IPS DF 4.7 (cell line): ENCODE data around the gene SPART.
"Not testable (repeated sequence)": the region's sequence is repeated elsewhere in the genome, so short reads cannot be mapped to it uniquely, and the experiment has no call there.

Experiments used
- DNase-seq: peaks from one replicate; pipeline ENCODE4 v3.0.0-alpha.2; 2013; ENCODE audit warnings: low spot score; ENCODE audit errors: extremely low read depth

SPART gene

DNA sequence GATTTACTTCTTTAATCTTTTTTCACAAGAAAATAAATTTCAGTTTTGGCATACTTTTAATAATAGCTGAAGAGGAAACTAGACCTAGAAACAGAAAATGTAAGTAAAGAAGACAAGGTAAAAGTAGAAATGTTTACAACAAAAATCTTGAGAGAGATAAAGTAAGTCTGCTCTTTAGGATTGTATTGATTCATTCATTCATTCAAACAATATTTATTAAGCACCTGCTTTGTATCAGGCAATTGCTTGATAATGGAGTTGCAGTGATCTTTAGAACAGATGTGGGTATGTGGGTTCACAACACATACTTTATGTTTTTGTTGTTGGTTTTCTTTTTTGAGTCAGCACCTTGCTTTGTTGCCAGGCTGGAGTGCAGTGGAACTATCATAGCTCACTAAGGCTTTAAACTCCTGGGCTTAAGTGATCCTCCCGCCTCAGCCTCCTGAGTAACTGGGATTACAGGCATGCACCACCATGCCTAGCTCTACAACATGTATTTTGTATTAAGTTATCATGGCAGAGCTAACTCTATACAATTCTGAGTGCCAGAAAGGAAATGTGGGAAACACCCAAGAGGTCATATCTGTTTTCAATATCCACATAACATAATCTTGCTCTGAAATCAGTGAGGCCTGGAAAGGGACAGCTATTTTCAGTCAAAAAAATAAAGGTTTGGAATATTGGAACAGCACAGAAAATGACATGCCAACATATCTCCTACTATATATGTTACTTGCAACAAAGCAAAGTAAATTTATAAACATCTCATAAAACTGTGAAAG is 8.8 kb upstream of the SPART start:
- DNase-seq = no peak

- DNase-seq = no peak
These were observed 6.8 kb upstream of the SPART start for GRCh38 chr13:36353001-36353400.

GRCh38 chr13:36352350-36352749 is 6.2 kb upstream of the SPART start:
- no peak for DNase-seq

- DNase-seq = no peak
These were observed 1.5 kb upstream of the SPART start for GRCh38 chr13:36347531-36348210.

DNA sequence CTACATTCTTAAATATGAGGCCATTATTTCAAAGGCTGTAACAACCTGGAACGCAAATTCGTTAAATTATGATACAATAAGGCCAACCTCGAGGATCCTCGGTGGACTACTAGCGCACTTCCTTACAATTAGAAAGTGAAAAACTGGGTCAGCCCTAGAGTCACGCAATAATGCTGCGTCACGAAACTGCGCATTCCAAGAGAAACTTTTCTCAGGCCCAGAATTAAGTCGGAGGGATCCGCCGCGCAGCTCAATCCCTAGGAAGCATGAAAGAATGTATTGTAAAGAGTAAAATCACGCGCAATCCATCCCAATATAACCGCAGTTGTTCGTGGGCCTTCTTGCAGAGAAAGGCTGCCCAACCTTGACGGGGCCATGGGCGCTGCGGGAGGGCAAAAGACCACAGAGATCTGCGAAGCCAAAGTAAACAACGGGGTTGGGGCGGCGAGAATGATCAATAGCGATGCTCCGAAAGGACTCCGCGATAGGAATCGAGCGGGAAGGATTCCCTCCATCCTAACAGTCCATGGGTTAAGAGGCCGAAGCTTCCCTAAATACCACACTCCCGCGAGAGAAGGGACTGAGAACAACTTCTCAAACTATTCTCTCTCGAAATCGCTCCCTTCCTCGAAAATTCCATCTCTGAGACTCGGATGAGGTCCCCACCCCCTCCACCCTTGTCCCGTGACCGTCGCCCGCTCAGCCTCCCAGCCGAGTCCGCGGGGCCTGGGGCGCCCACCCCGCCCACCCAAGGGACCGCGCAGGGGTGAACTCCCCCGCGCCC is 564 bp downstream of the SPART start:
- no peak for DNase-seq

- DNase-seq = no peak
These were observed 1.2 kb downstream of the SPART start for GRCh38 chr13:36344886-36345437.

DNA sequence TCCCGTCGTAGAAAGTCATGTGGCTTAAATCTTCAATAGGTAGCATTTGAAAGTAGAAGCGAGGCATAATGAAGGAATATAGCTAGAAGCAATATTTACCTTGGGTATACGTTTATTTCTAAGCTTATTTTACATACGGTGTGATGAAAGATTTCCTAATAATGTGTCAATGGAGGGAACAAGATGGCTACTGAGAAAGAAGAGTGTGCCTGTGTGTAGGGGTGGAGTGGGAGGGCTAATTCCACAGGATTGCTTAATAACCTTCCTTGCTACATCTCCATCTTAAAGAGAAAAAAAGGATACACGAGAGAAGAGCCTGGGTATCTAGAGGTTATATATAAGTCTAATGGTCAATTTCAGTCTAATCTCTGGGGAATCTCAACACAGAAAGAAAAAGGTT is 2.0 kb downstream of the SPART start:
- DNase-seq = no peak

GRCh38 chr13:36343766-36344165 is 2.4 kb downstream of the SPART start:
- DNase-seq = no peak

DNA sequence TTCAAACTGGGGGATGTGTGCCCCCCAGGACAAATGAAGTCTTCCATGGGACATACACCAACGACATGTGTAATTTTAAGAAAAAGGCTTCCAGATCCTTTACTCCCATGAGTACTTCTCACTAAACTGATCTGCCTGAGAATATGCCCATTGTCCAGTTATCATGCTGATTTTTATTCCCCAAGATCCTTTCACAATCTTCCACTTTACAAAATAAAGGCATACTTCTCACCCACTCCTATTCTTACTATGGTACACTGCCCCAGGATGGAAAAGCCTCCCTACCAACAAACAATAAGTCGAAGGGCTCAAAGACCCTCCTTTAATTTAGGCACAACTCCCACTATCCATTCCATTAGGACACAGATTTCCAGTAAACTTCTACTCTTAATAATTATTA is 3.5 kb downstream of the SPART start:
- no peak for DNase-seq

DNA sequence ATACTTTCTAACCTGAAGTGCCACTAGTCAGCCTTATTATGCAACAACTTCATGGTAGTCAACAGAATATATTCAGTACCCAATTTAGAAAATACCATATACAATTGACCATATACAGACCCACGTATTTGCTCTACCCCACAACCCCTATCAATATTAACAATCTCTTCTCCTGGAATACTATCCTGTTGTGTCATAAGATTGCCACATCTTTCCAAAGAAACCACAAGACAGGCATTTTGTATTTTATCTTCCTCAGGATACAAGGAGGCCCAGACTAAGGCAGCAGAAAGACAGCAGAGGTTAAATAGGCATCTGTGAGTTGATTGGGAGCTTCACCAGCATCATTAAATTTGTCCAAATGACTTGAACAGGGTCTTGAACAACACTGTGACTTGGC is 4.5 kb downstream of the SPART start:
- DNase-seq = no peak

GRCh38 chr13:36339600-36340155 is 6.5 kb downstream of the SPART start:
- DNase-seq = no peak

DNA sequence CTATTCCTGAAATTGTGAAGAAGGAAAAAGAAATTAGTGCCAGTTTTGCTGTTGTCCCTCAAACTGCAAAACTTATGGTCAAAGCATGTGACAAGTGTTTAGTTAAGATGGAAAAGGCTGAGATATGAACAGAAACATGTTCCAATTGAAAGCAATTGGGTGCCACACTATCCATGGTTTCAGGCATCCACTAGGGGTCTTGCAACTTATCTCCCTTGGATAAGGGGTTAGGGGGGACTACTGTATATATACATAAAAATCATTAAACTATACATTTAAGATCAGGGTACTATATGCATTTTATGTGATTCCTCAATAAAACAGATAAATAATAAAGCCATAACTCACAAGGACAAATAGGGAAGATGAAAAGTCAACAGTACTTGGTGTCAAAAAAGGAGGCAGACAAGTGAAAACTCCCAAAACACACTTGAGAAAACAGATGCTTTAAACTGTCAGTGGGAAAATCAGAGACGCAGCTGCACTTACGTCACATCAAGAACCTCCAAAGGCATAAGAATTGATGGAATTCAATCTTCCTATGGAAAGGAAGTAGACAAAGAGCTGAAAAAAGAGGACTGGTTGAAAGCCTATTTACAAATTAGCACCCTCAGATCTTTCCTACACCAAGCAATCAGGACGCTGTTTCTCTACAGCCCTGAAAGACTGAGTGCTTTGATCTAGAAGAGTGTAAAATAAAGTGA is 8.1 kb downstream of the SPART start:
- no peak for DNase-seq

GRCh38 chr13:36332986-36333385 is 13.2 kb downstream of the SPART start:
- no peak for DNase-seq

- not testable (repeated sequence) for DNase-seq
These were observed 13.9 kb downstream of the SPART start for GRCh38 chr13:36332255-36332654.

DNA sequence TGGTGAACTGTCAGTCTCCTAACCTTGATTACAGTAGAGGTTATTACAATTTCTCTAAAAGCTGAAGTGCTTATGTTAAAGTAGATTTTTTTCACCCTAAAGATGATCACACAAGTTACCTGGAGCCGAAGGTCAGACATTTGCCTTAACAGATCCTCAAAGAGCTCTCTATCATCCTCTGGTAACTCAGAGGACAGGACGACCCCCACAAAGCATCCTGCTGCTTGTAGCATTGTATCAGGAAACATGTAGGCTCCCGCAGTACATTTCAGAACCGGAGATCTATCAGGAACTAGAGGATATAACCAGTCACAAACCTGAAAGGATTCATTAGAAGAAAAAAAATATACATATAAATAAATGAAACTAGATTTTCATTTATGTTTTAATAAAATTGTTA is 14.9 kb downstream of the SPART start:
- DNase-seq = no peak

DNA sequence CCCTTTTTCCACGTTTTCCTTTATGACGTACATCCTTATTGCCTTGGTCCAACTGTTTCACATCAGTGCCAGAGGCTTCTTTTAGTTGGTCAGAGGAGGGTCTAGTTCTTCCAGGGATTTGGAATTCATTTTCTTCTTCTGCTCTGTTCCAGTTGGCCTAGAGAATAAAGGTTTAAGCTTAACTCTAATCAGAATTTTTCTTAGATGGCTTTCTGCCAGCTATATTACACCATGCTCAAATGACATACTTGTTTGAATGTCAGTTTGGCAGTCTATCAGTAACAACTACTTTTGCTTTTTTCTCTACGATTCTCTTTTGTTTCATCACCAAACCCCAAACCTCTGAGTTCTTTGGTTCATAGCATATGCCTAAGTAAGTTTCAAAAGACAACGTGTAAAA is 16.8 kb downstream of the SPART start:
- DNase-seq = no peak

DNA sequence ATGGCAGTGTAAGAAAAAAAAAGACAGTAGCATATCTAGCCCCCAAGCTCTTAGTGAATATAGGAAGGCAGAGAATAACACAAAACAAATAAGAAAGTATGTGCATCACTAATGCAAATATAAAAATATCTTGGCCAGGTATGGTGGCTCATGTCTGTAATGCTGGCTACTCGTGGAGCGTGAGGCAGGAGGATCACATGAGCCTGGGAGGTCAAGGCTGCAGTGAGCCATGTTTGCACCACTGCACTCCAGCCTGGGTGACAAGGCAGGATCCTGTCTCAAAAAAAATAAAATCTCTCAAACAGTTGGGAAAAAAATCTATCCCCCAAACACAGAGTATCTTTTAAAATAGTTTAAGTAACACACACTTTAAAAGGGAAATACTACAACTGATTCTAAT is 17.4 kb downstream of the SPART start:
- no peak for DNase-seq

DNA sequence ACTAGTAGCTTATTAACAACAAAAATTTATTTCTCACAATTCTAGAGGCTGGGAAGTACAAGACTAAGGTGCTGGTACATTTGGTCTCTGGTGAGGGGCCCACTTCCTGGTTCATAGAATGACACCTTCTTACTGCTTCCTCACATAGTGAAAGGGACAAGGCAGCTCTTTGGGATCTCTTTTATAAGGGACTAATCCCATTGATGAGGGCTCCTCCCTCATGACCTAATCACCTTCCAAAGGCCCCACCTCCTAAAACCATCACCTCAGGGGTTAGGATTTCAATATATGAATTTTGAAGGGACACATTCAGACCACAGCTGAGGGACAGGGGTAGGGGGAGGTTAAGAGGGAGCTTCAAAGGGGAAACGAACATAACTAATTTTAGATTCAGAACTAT is 20.3 kb downstream of the SPART start:
- no peak for DNase-seq

DNA sequence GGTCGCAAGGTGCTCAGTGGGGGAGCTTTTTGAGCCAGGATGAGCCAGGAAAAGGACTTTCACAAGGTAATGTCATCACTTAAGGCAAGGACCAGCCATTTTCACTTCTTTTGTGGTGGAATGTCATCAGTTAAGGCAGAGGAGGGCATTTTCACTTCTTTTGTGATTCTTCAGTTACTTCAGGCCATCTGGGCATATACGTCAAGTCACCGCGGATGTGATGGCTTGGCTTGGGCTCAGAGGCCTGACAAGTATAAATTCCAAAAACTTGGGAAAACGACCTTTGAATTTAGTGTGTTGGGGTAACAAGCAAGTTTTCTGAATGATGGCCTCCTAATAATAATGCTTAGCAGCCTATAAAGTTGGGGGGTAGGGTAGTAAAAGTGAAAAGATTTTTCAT is 21.3 kb downstream of the SPART start:
- DNase-seq = not testable (repeated sequence)

DNA sequence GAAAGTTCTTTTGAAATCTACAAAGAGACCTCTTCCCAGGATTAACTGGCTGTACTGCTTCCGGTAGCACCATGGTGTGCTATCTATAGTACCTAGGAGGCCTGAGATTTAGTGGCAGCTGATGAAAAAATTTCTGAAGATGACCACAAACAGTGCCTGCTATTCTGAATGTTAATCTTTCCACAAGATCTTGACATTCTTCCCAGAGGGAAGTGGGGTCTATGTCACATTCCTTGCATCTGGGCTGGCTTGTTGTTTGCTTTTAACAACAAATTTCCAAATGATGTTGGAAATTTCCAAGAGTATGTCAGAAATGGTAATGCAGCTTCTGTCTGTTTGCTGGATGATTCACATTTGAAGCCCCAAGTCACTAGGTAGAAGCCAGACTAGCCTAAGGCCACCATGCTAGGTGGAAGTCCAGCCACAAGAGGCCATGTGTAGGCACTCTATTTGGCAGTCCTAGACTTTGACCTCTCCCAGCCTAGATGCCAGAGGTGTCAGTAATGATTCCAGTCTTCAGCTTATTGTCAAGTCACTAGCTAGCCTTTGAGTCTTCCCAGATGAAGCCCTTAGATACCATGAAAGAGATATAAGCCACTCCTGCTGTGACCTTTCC is 22.1 kb downstream of the SPART start:
- no peak for DNase-seq

DNA sequence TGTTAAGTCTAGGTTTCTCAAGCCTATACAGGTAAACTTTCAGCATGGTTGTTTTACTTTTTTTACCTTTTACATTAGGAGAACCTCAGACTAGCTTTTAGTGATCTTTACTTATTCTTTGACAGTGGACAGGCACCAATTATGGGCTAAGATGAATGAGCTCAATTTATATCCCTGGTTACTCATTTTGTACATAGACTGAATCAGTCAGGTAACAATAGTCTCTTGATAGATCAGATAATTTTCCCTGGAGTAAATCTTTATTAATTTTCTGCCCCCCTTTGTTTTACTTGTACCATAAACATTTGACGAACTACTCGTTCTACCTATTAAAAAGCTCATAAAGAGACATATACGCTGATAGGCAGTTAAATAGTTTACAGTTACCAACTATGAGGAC is 22.8 kb downstream of the SPART start:
- DNase-seq = no peak
